K562 (cell line): ENCODE results near the gene CHST1. TPM values are rescaled to one million over a fixed set of nuclear protein-coding genes. Genes with fewer than 3 reads are reported as not detected.

Source experiments
- ATAC-seq: fragments of 200-7000 bp; cut with Tn5 transposase; 3 replicates; pipeline ENCODE4 v1.9.1; 2020; ENCODE audit warnings: moderate library complexity
- BruUV-seq: library from RNA; stranded (reverse); fragments of 400-500 nt; replicated peaks from 2 replicates; lab custom pipeline; 2021; lab: Mats Ljungman, UMichigan
- CTCF ChIA-PET: fragments of 300-600 bp; formaldehyde crosslinking; extraction: SDS; loops from one replicate; lab custom pipeline; 2021; ENCODE audit warnings: low intra/inter-chr PET ratio; lab: Yijun Ruan, JAX
- POLR2A ChIA-PET: fragments of 300-600, 350-650 bp; sonication (Branson Sonifier 250); formaldehyde crosslinking; extraction: SDS; loops from one replicate; lab custom pipeline; 2021; ENCODE audit warnings: antibody characterized with exemption, inconsistent platforms; lab: Yijun Ruan, JAX
- DNase-seq, 4 experiments: peaks; one replicate each; pipeline versions ENCODE4 v3.0.0 to v3.0.0-alpha.2; 2011 to 2018; ENCODE audit warnings: low spot score in 3 of 4, mixed read lengths in 3 of 4; ENCODE audit errors: extremely low read depth in 1 of 4
- FAIRE-seq: peaks from 2 replicates; lab custom pipeline; 2011; peaks lifted over from hg19 to GRCh38; lab: Jason Lieb, UNC
- H2AFZ ChIP-seq: 2 replicates; pipeline ENCODE4 v1.6.0; 2011; ENCODE audit warnings: low read depth, low read length, control low read depth, inconsistent platforms
- H3K27ac ChIP-seq: fragments of 200-600 bp; 3 replicates; pipeline ENCODE4 v1.8.0; 2011; ENCODE audit warnings: low read depth, mild to moderate bottlenecking, control low read depth, inconsistent platforms, low read length, moderate library complexity, mixed read lengths; ENCODE audit errors: extremely low read depth
- H3K27me3 ChIP-seq, 2 experiments: fragments of 300-600 bp in 1 of 2; 2 replicates in 1 of 2; 3 replicates in 1 of 2; pipeline versions ENCODE4 v1.6.0 to v1.8.0; 2011; ENCODE audit warnings: inconsistent platforms in 2 of 2, low read length in 2 of 2, mild to moderate bottlenecking in 1 of 2, mixed read lengths in 1 of 2, moderate library complexity in 1 of 2; ENCODE audit not compliant: control insufficient read depth in 2 of 2, insufficient read depth in 2 of 2
- H3K36me3 ChIP-seq: fragments of 300-600 bp; 3 replicates; pipeline ENCODE4 v1.8.0; 2011; ENCODE audit warnings: mild to moderate bottlenecking, low read length, inconsistent platforms; ENCODE audit not compliant: control insufficient read depth, insufficient read depth
- H3K4me1 ChIP-seq, 2 experiments: fragments of 200-600 bp in 1 of 2; replicated peaks in 1 of 2; 2 replicates in 1 of 2; 3 replicates in 1 of 2; pipeline versions ENCODE4 v1.5.1 to v1.8.0; 2011; ENCODE audit warnings: inconsistent platforms in 2 of 2, low read length in 2 of 2, mild to moderate bottlenecking in 1 of 2, mixed read lengths in 1 of 2, moderate library complexity in 1 of 2; ENCODE audit not compliant: control insufficient read depth in 2 of 2, insufficient read depth in 2 of 2
- H3K4me2 ChIP-seq: 2 replicates; pipeline ENCODE4 v1.6.1; 2011; ENCODE audit warnings: low read length, control low read depth, inconsistent platforms, mixed read lengths; ENCODE audit not compliant: insufficient read depth
- H3K4me3 ChIP-seq: fragments of 200-600 bp; sonication (generic), shearing (Covaris generic); 2 replicates; pipeline ENCODE4 v1.5.1; 2016; ENCODE audit warnings: control low read depth, inconsistent platforms
- H3K79me2 ChIP-seq: fragments of 200-600 bp; 3 replicates; pipeline ENCODE4 v1.8.0; 2011; ENCODE audit warnings: low read length, inconsistent platforms; ENCODE audit not compliant: control insufficient read depth, insufficient read depth
- H3K9ac ChIP-seq, 2 experiments: 2 replicates each; pipeline versions ENCODE4 v1.6.0 to v1.6.1; 2011; ENCODE audit warnings: low read depth in 2 of 2, low read length in 2 of 2, control low read depth in 1 of 2, inconsistent platforms in 1 of 2, mild to moderate bottlenecking in 1 of 2, mixed read lengths in 1 of 2; ENCODE audit not compliant: insufficient read depth in 1 of 2
- H3K9me1 ChIP-seq: one replicate; pipeline ENCODE4 v1.6.0; 2011; ENCODE audit warnings: inconsistent platforms, mild to moderate bottlenecking, low read length, moderate library complexity; ENCODE audit not compliant: control insufficient read depth, insufficient read depth
- H3K9me3 ChIP-seq: replicated peaks from 2 replicates; pipeline ENCODE4 v1.5.1; 2011; ENCODE audit warnings: low read depth, low read length, inconsistent platforms; ENCODE audit not compliant: control insufficient read depth, insufficient read depth
- H4K20me1 ChIP-seq: replicated peaks from 2 replicates; pipeline ENCODE4 v1.6.1; 2011; ENCODE audit warnings: low read length, inconsistent platforms, mixed read lengths; ENCODE audit not compliant: control insufficient read depth, insufficient read depth
- ELF1 ChIP-seq: fragments of 200-800 bp; sonication (Bioruptor generic); IDR thresholded peaks from 2 replicates; pipeline ENCODE4 v1.6.1; 2016; ENCODE audit warnings: missing genetic modification characterization, missing compliant biosample characterization
- GABPA ChIP-seq: fragments of 200-800 bp; sonication (Bioruptor generic); conservative IDR thresholded peaks from 2 replicates; pipeline ENCODE4 v1.6.1; 2016; ENCODE audit warnings: low read depth, missing genetic modification characterization, missing compliant biosample characterization
- HLTF ChIP-seq: fragments of 450-650 bp; IDR thresholded peaks from 2 replicates; pipeline ENCODE4 v1.6.1; 2016
- HMGN3 ChIP-seq: IDR thresholded peaks from 2 replicates; pipeline ENCODE4 v1.6.1; 2011; ENCODE audit warnings: borderline replicate concordance, low read depth, mild to moderate bottlenecking, mixed read lengths, low read length; ENCODE audit not compliant: insufficient read length; ENCODE audit errors: extremely low read depth
- MBD1 ChIP-seq: fragments of 250-450 bp; sonication (Bioruptor Pico); IDR thresholded peaks from 2 replicates; pipeline ENCODE4 v1.8.0; 2022; ENCODE audit warnings: inconsistent platforms
- MEIS2 ChIP-seq: fragments of 450-650 bp; IDR thresholded peaks from 2 replicates; pipeline ENCODE4 v1.6.1; 2014; ENCODE audit warnings: mild to moderate bottlenecking; ENCODE audit not compliant: partially characterized antibody
- PCBP1 ChIP-seq: fragments of 200-400 bp; formaldehyde crosslinking; IDR thresholded peaks from 2 replicates; pipeline ENCODE4 v1.6.1; 2018; ENCODE audit warnings: mild to moderate bottlenecking, low read depth, low read length; ENCODE audit not compliant: poor library complexity, severe bottlenecking
- PHF8 ChIP-seq: fragments of 200-600 bp; sonication (generic); IDR thresholded peaks from 2 replicates; pipeline ENCODE4 v1.6.1; 2012; ENCODE audit warnings: mixed run types, mild to moderate bottlenecking, inconsistent platforms, low read length, moderate library complexity, borderline replicate concordance
- ZNF512 ChIP-seq: IDR thresholded peaks from 2 replicates; pipeline ENCODE4 v1.6.1; 2016; ENCODE audit warnings: missing genetic modification characterization, missing compliant biosample characterization
- whole genome bisulfite sequencing: fragments of 100-300 bp; shearing (Covaris generic); methylation state at CpG from one replicate; pipeline ENCODE4 v1.1.6; 2016; ENCODE audit warnings: low coverage, mixed read lengths; ENCODE audit not compliant: insufficient coverage; ENCODE audit errors: missing lambda C conversion rate; 5-methylcytosine and 5-hydroxymethylcytosine counted together
- in situ Hi-C: fragments of 300-500 bp; cut with MboI; formaldehyde crosslinking; loops from 4 replicates; pipeline ENCODE4 v1.15.0; 2018; ENCODE audit warnings: inconsistent platforms, mixed read lengths
- intact Hi-C: fragments of 100-400 bp; cut with micrococcal nuclease; formaldehyde crosslinking; loops from 2 replicates; pipeline ENCODE4 v1.14.2; 2022
- polyA plus RNA-seq, 8 experiments: library from polyadenylated mRNA; depleted of rRNA in 4 of 8; stranded (reverse) in 5 of 8; unstranded in 3 of 8; fragments of >200 nt; fragmentation: Nextera tagmentation in 2 of 8; fragmentation: Illumina TruSeq in 1 of 8; extraction: Ambion mirVana in 2 of 8; extraction: Trizol in 1 of 8; gene quantifications; 2 replicates each; pipeline versions ENCODE4 v1.2.1 to v1.2.3, GENCODE V29; 2011 to 2014; ENCODE audit warnings: inconsistent platforms in 1 of 8, missing spikeins in 1 of 8
- total RNA-seq, 7 experiments: library from RNA; depleted of rRNA in 6 of 7; stranded (reverse); fragments of >200 nt in 6 of 7; fragmentation: Illumina TruSeq in 2 of 7; extraction: Trizol in 2 of 7; gene quantifications; 2 replicates each; pipeline versions ENCODE4 v1.2.1 to v1.2.3, GENCODE V29; 2011 to 2021; ENCODE audit warnings: low replicate concordance in 1 of 7

Gene CHST1
- total and polyA plus RNA-seq, 9 of the 15 experiments (the other 6 are each of a cell fraction or from before 2014, with no cell fraction given): 0.04 to 0.32 (median 0.18) TPM; not detected in 4

GRCh38 chr11:45665933-45666647 is 668 bp upstream of the CHST1 start:
- ATAC-seq: no peak
- no peak for DNase-seq
- Histone ChIP-seq H4K20me1 (peaks cover 5% of the 10 kb centered on the region; the same call in 1 of the 2 replicates), H3K9me3 (no peaks in the 10 kb centered on the region), H3K9ac (no peak overlapping the region), H3K36me3 (no peaks in the 10 kb centered on the region), H3K4me2 (no peak overlapping the region), H2AFZ (no peak overlapping the region), H3K27me3 (peaks cover 36 to 78% of the 10 kb centered on the region in 2 experiments), H3K9me1 (no peaks in the 10 kb centered on the region), H3K79me2 (no peaks in the 10 kb centered on the region), H3K27ac (no peak overlapping the region), H3K4me3 (no peak overlapping the region), H3K4me1 (peaks cover 0 to 27% of the 10 kb centered on the region in 2 experiments; a peak in 2 of 5 replicates)
- ChIA-PET CTCF (no interaction called here), POLR2A (interaction anchor here (0.6 kb wide), 2 partner anchors 15 to 35 kb away, joined by 3 read pairs; no protein-coding TSS in a partner anchor)
- intact Hi-C loops (no loop called here), in situ Hi-C loops (no loop called here)
- no peak for FAIRE-seq
- 6% methylated on average over 10 of the region's 10 CpGs for WGBS
- no peak for TF ChIP-seq PHF8
- no peak for TF ChIP-seq MEIS2
- TF ChIP-seq GABPA (tag): no peak
- no peak for TF ChIP-seq ELF1 (tag)
- TF ChIP-seq HMGN3: no peak
- no peak for TF ChIP-seq MBD1 (CRISPR knock-in tag)
- no peak for TF ChIP-seq ZNF512 (tag)
- TF ChIP-seq PCBP1: no peak
- TF ChIP-seq HLTF: no peak
- BruUV-seq: no TSS peak
